NT2/D1 (cell line): ENCODE measurements around the gene HOXA6.

ENCODE experiments used
- DNase-seq: peaks from one replicate; pipeline ENCODE4 v3.0.0-alpha.2; 2011; ENCODE audit warnings: low read depth, low spot score
- H3K27me3 ChIP-seq: 2 replicates; pipeline ENCODE4 v1.6.0; 2011; ENCODE audit warnings: mild to moderate bottlenecking; ENCODE audit not compliant: insufficient read length, insufficient read depth
- H3K36me3 ChIP-seq: 2 replicates; pipeline ENCODE4 v1.6.1; 2011; ENCODE audit warnings: mild to moderate bottlenecking, low read length, mixed read lengths; ENCODE audit not compliant: insufficient read depth, insufficient read length
- H3K4me1 ChIP-seq: 2 replicates; pipeline ENCODE4 v1.5.1; 2011; ENCODE audit not compliant: insufficient read depth, insufficient read length
- H3K4me3 ChIP-seq: 2 replicates; pipeline ENCODE4 v1.5.1; 2011; ENCODE audit warnings: low read depth; ENCODE audit not compliant: insufficient read length
- H3K9ac ChIP-seq: 2 replicates; pipeline ENCODE4 v1.6.0; 2011; ENCODE audit warnings: low read depth; ENCODE audit not compliant: insufficient read length
- H3K9me3 ChIP-seq: 2 replicates; pipeline ENCODE4 v1.5.1; 2011; ENCODE audit warnings: mild to moderate bottlenecking, low read length; ENCODE audit not compliant: insufficient read depth
- SUZ12 ChIP-seq: IDR thresholded peaks from 2 replicates; pipeline ENCODE4 v1.6.1; 2011; ENCODE audit not compliant: insufficient read length, insufficient read depth; ENCODE audit errors: extremely low read depth
- YY1 ChIP-seq: IDR thresholded peaks from 2 replicates; pipeline ENCODE4 v1.6.1; 2011; ENCODE audit not compliant: insufficient read length, insufficient read depth
- ZNF274 ChIP-seq: IDR thresholded peaks from 2 replicates; pipeline ENCODE4 v1.6.1; 2011; ENCODE audit warnings: mild to moderate bottlenecking, low read depth, low read length

Gene HOXA6

DNA sequence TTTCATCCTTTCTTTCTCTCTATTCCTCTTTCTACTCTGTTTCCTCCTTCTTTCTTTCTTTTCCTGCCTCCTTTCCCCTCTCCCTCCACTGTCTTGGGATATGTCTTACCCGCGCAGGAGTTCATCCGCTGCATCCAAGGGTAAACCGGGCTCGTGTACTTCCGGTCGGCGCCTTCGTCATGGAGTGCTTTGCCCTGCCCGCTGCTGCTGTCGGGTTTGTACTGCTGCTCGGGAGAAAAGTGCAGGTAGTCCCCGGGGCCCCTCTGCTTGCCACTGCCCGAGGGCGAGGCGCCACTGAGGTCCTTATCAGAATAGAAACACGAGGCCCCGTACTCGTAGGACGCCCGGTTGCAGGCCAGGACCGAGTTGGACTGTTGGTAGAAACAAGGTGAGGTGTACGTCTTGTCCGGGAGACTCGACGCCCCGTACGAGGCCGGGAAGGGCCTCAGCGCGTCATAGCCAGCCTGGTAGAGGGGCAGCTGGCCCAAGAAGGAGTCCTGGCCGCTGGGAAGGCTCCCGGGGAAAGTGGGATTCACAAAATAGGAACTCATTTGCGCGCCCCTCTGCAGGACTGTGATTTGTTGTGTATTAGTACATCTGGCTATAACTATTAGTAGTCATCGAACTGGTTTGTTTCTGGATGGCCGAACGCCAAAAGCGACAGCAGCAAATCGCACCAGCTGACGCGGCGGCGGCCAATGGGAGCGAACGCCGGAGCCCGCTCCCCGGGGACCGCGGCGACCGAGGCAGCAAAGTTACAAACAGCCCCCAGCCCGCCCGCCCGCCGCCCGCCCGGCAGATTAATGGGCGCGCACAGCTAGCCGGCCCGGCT lies at the start of gene HOXA6:
TSS of gene HOXA6 (minus strand) at position 576 of the 832 bp plus-strand sequence. CDS start at position 551, 25 bp downstream.
- H3K9me3 ChIP-seq: no peaks in the 10 kb centered on the region; the same call in 1 of the 2 replicates
- TF ChIP-seq YY1 (no peak), SUZ12 (no peak), ZNF274 (no peak)
- peaks cover 99% of the 10 kb centered on the region for H3K27me3 ChIP-seq
- peak within 1 kb of the TSS; percentile 21 for H3K9ac ChIP-seq
- peaks cover 3% of the 10 kb centered on the region for H3K4me1 ChIP-seq
- DNase-seq: no peak
- H3K36me3 ChIP-seq: no peaks in the 10 kb centered on the region
- no peak within 1 kb of the TSS for H3K4me3 ChIP-seq

DNA sequence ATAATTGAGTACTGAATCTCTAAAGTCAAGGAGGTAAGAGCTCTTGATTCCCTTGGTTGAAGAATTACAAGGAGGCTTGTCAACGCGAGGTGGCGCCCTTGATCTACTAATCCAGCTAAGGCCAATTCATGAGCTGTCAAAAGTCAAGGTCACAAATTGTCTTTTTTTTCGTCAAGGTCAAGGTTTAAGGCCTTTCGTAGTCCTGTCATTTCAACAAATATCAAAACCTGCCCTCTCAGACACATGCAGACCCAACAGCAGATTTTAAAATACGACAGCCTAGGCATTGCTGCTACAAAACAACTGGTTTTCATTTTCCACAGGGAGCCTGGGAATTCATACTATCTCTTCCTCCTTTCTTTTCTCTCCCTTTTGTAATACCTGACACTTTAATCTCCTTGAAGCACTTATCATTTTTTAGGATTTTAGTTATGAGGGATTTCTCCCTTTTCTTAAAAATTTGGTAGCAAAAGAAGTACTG lies 48.8 kb upstream of the HOXA6 start:
- DNase-seq: peak; percentile 88
- Histone ChIP-seq H3K27me3 (peaks cover 96% of the 10 kb centered on the region), H3K9ac (no peak overlapping the region), H3K4me3 (no peak overlapping the region), H3K9me3 (no peaks in the 10 kb centered on the region), H3K4me1 (peaks cover 11% of the 10 kb centered on the region), H3K36me3 (no peaks in the 10 kb centered on the region)
- TF ChIP-seq SUZ12: no peak

DNA sequence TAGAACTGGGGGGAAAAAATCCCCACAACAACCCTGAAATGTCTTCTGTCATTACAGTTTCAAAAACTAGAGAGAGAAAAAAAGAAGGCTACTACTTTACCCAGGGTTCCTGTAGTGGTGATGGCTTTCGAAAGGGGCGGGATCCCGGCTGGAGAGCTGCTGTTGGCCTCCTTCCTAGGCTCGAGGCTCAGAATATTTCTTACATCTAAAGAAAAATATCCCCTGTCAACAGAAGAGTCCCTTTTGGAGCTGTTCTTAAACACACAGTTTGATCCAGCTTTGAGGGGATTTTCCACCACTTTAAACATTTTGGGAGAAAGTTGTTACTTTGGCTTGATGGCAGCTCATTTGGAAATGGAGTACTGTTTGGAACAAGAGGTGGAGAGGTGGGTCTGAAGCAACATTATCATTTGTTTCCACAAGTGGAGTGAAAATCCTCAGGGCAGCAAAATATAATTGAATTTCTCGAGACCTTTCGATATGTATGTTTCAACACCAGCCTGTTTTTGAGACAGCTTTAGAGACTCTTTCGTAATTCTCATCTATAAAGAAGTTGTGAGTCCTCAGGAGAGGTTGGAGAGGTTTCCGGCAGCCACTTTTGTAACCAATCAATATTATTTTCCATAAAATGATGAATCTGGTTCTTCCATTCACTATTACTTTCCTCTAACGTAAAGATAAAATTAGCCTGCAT lies 47.3 kb upstream of the HOXA6 start:
- Histone ChIP-seq H3K27me3 (peaks cover 97% of the 10 kb centered on the region), H3K9me3 (no peaks in the 10 kb centered on the region), H3K4me1 (peaks cover 11% of the 10 kb centered on the region), H3K4me3 (no peak overlapping the region), H3K9ac (no peak overlapping the region), H3K36me3 (no peaks in the 10 kb centered on the region)
- DNase-seq: no peak
- TF ChIP-seq YY1 (no peak), ZNF274 (no peak), SUZ12 (no peak)

DNA sequence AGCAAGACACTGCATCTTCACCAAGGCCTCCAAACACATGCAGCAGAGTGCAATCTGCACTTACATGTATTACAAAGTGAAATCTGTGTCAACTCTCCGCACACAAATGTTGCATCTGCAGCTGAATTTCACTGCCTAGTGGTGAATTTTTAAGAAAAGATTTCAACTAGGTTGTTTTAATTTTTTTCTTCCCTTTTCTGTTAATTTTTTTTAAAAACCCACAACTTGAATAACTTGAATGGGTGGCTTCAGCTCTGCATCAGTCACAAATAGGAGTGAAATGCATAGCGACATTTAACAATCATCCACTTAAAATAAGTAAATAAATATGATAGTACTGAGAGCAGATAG lies 46.4 kb upstream of the HOXA6 start:
- H3K9me3 ChIP-seq: no peaks in the 10 kb centered on the region
- H3K4me1 ChIP-seq: peaks cover 14% of the 10 kb centered on the region
- no peak overlapping the region for H3K9ac ChIP-seq
- no peak overlapping the region for H3K4me3 ChIP-seq
- no peaks in the 10 kb centered on the region for H3K36me3 ChIP-seq
- no peak for DNase-seq
- peaks cover 100% of the 10 kb centered on the region for H3K27me3 ChIP-seq
- no peak for TF ChIP-seq YY1
- no peak for TF ChIP-seq ZNF274

GRCh38 chr7:27193335-27194001 lies 45.9 kb upstream of the HOXA6 start:
- Histone ChIP-seq H3K4me1 (peaks cover 13% of the 10 kb centered on the region), H3K36me3 (no peaks in the 10 kb centered on the region), H3K9ac (no peak overlapping the region), H3K4me3 (no peak overlapping the region), H3K27me3 (peaks cover 100% of the 10 kb centered on the region), H3K9me3 (no peaks in the 10 kb centered on the region)
- no peak for DNase-seq
- no peak for TF ChIP-seq ZNF274
- no peak for TF ChIP-seq YY1
- peak; percentile 15 for TF ChIP-seq SUZ12

GRCh38 chr7:27192546-27193334 lies 45.2 kb upstream of the HOXA6 start:
- Histone ChIP-seq H3K27me3 (peaks cover 100% of the 10 kb centered on the region), H3K36me3 (no peaks in the 10 kb centered on the region), H3K9me3 (no peaks in the 10 kb centered on the region), H3K4me3 (peak overlapping the region; percentile 27), H3K4me1 (peaks cover 19% of the 10 kb centered on the region), H3K9ac (no peak overlapping the region)
- no peak for DNase-seq
- TF ChIP-seq SUZ12: peak; percentile 96
- no peak for TF ChIP-seq YY1
